ENCODE results near the gene LYPD6.
"Not testable (repeated sequence)": the region's sequence is repeated elsewhere in the genome, so short reads cannot be mapped to it uniquely, and the experiment has no call there.

LYPD6 gene, protein sequence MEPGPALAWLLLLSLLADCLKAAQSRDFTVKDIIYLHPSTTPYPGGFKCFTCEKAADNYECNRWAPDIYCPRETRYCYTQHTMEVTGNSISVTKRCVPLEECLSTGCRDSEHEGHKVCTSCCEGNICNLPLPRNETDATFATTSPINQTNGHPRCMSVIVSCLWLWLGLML

DNA sequence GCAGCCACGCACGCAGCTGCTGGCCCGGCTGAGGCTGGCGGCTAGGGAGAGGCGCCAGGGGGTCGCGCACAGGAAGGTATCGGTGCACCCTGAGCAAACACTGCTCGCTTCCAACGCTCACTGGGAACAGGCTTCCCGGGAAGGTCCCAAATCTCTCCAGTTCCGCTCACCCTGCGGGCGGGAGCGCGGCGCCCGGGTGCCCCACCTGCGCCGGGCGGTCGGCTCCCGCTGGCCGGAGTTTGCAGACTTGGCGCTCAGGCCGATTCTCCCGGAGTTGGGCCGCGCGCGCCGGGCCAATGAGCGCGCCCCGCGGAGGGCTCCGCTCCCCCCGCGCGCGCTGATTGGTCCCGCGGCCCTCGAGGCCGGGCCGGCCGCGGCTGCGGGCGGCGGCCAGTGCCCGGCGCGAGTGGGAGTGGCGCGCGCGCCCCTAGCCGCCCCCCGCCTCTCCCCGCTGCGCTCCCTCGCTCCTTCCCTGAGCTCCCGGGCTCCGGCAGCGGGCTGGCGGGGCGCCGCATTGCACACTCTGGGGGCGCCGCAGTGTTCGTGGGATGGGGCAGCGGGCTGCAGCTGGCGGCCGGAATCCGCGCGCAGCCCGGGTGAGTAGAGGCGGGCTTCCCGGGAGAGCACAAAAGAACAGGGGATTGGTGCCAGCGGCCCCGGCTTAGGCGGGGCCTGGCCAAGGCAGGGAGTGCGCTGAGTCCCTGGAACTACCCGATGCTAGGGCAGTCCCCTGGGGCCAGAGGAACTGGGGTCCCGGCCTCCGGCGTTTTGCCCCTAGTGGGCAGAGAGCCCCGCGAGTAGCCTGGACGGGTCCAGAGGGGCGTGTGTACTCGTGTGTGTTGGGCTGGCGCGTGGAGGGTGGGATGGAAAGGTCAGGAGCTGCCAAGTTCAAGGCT, at the start of gene LYPD6:
Gene LYPD6, plus strand, starts transcription at position 461 of the 896 bp plus-strand sequence. CDS start 107,122 bp downstream, outside the sequence.
- DNase-seq = no peak

DNA sequence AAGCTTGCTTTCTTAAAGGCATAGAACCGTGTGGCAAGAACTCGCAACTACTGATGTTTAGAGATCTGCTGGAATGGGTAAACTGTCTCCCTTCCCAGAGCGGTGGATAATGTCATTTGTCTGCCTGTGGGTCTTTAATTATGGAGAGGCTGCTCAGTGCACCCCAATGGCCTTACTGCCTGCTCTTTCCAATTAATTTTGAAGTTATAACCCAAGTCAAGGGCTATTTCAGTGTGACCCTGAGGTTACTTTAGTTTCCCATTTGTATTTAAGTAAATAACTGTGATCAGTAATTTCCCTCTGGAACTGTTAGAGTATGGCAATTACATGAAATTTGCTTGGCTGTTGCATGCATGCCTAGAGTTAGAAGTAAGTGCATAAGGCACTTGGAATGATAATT, 48.9 kb upstream of the LYPD6 start:
- no peak for DNase-seq

DNA sequence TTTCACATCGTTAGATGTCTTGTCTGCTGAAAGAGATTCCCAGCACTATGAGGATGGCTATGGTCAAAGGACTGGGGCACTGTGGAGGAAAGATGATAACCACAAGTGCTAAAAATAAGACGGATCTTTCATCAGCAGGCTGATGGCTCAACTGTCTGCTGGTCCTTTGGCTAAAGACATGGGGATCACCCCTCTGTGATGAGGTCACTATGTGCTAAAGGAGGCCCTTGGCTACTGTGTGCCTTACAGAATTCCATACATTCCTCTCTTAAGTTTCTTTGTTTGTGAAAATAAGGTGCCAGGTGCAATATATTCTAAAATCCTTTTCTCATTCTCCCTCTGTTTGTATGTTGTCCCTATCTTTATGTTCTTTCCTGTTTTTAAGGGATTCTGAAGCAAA, 39.7 kb upstream of the LYPD6 start:
- no peak for DNase-seq

DNA sequence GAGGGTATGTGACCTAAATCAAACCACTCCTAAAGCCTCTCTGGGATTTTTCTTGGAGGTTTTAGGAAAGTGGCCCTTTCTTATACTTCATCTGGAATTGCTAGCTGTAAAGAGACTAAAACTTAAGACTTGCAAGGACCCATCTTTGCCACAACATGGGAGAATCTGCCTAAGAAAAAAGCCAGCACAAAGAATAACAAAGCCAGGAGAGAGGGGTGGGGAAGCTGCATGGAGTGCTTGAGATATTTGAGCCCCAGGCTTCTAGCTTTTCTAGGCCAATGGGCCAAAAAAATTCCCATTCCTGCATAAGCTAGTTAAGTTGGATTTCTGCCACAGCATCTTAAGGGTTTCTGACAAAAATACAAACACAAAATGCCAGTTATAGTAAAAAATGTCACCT, 38.5 kb upstream of the LYPD6 start:
- DNase-seq = no peak

DNA sequence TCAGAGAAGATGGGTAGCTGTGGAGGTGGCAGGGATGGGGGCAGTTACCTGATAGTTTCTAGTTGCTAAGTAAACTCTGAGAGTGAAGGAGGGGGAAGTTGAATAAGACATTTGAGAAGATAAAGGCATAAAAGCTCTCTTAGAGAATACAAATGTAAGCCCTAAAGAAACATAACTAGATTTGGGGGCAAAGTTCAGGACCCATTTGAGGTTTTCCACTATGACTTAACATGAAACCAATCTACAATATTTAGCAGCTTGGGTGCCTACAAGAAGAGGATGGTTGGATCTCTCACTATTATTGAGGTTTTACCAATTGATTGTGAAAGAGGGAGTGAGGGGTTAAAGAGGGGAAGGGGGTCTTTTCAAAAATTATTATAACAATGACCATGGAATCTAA, 34.4 kb upstream of the LYPD6 start:
- no peak for DNase-seq

DNA sequence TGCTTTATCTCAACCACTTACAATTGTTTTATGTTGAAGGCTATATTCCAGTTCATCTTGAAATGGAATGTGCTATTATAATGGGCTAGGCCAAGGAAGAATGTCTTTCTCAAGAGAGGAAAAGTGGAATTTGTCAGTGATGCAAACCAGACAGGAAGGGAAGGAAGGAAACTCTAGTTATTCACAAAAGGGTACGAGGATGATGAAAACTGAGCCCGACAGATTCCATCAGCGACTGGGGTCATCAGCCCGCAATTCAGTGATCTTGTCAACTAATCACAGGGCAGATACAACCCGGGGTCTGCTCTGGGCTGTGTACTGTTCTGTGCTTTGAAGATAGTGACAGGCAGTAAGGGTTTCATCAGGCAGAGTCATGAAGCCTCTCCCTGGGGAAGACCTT, 23.4 kb upstream of the LYPD6 start:
- no peak for DNase-seq

DNA sequence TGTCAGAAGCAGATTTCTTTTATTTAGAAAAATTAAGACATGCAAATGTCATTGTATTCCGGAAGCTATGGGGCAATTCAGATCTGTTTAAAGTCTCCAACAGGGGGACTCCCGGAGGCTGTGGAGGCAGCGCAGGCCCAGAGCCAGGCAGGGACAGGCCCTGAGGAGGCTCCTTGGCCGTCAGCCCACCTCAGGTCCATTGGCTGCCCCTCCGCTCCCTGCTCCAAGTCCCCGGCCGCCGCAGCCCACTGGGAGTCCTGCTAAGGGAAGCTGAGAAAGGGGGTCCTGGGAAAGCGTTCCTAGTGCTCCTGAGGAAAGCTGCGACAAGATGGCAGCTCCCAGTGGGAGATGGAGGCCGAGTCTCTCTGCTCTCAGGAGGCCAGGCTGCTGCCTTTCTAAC, 20.0 kb upstream of the LYPD6 start:
- DNase-seq = no peak

DNA sequence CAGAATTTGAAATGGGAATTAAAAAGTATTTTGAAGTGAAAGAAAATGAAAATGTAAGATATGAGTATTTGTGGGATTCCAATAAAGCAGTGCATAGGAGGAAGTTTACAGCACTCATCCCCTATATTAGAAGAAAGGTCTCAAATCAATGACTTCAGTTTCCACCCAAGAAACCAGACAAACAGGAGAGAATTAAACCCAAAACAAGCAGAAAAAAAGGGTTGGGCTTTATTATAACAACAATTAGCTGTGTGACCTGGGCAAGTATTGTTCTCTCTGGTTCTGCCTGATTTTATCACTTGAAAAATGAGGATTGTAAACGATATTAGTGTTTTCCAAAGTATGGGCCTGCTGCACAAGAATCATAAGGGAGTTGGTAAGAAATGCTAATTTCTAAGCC, 18.3 kb upstream of the LYPD6 start:
- no peak for DNase-seq

DNA sequence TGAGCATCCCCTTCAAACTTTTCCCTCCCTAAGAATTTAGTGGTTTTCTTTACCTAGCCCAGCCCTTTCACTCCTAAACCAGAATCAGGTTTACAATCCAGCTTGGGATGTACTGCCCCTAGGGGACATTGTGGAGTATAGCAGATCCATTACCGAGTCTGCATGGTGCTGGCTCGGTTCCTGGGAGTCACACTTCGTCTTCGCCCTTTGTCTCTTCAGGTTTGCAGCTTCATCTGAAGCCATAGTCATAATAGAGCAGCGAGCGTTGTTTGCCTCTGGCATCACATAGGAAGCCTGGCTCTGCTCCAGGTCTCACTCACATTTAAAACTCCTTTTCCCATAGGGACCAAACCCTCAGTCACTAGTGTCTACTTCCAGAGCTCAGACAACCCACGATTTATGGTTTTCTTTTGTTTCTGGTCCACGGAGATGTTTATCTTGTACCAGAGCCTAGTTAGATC, 16.8 kb upstream of the LYPD6 start:
- no peak for DNase-seq

DNA sequence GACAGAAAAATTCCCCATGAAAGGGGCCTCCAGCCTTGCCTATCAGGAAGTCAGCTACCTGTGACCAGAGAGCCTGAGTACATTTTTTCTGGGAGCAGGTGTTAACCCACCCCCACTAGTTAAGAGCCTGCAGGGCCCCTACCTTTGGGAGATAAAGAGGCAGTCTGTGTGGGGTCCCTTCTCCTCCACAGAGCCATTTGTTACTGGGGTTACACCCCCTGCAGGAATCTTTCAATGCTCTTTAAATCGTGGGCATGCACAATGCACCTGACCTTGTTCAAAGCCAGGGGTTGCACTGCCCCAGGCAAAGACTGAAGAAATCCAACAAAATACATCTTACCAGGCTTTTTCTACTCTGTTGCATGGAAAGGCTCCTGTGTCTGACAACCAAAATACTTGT, 15.7 kb upstream of the LYPD6 start:
- DNase-seq = no peak

DNA sequence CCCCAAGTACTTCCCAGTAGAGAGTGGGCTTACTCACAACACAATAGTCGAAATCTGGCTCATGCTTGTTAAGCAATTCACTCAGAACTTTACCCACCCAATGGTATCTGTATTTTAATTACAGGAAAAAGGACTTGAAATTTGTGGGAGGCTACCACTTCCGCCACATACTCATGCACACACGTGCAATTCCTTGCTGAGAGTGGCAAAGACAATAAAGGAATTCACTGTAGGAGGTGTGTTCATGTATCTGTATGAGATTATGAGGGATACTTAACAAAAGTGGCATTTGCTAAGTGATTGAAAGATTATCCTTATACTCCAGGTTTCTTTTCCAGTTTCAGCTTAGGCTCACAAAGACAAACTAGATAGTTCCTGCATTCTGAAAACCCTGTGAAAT, 14.9 kb upstream of the LYPD6 start:
- DNase-seq = no peak

DNA sequence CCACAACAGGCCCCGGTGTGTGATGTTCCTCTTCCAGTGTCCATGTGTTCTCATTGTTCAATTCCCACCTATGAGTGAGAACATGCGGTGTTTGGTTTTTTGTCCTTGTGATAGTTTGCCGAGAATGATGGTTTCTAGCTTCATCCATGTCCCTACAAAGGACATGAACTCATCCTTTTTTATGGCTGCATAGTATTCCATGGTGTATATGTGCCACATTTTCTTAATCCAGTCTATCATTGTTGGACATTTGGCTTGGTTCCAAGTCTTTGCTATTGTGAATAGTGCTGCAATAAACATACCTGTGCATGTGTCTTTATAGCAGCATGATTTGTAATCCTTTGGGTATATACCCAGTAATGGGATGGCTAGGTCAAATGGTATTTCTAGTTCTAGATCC, 11.8 kb upstream of the LYPD6 start:
- not testable (repeated sequence) for DNase-seq

DNA sequence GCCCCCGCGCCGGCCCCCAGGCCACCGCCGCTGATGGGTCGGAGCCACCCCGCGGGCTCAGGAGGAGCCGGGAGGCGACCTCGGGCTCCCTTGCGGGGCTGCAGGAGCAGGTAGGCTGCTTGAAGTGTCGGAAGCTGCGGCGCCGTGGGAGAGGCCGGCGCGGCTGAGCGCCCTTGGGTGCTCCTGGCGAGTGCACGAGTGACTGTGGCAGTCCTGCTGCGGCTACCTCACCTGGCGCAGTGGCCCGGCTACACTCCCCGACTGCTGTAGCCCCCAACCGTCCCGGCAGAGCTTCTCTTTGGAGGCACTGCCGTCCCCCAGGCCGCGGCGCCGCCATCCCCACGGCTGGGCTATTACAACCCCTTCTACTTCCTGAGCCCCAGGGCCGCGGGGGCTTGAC, 10.0 kb upstream of the LYPD6 start:
- no peak for DNase-seq

DNA sequence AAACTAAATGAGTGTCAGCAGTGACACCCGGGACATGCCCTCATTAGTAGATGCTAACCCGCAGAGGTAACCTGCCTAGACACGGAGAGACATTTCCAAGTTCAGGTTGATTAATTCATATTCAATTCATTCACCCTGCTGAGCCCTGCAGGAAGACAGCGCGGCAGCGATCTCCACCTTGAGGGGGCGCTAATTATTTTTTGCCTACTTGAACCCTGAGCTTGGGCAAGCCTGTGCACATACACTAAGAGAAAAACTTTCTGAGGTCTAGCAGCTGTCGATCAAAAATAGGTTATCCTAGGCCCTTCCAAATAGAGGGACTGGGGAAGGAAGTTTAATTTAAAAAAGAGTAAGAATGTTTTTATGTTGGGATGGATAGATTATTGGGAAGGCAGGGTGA, 1.3 kb upstream of the LYPD6 start:
- DNase-seq = no peak

DNA sequence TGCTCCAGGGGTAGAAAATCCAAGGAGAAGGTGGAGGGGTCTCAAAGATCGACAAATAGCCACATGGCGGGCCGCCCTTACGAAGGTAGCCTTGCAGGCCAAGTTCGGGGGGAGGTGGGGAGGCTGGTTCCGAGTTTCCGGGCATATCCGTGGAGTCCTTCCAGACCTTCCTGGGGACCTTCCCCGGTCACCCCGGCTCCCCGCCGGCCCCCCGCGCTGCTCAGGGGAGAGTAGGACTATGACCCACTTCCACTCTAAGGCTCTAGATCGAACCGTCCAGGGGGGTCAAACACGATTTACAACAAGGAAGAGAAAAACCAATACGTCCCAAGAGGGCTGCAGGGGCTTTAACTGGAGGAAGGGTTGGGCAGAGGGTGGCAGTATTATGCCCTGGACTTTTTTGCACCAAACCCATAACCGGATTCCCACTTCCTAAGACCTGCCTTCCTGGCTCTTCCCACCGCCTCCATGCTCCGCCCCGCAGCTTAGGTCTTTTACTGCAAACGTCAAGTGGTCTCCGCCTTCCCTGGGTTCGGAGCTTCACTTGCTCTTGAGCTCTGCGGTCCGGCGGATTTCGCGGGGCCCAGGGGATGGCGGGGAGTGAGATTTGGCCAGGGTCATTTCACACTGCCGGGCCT, 779 bp upstream of the LYPD6 start:
- no peak for DNase-seq

DNA sequence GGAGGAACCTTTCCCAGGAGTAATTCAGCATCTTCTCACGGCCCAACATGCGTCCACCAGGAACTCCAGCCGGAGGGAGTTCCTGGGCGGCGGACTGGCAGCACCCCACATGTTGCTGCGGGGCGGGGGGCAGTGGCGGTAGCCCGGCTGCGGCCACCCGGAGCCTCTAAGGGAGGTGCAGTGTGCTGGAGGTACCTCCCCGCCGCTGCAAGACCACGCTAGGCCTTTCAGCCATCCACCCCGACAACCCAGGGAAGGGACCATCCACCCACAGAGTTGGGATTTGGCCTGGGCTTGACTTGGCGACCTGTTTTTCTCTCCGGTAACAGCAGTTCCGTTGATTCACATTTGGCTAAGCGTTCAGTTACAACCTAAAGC, 625 bp downstream of the LYPD6 start:
- no peak for DNase-seq

DNA sequence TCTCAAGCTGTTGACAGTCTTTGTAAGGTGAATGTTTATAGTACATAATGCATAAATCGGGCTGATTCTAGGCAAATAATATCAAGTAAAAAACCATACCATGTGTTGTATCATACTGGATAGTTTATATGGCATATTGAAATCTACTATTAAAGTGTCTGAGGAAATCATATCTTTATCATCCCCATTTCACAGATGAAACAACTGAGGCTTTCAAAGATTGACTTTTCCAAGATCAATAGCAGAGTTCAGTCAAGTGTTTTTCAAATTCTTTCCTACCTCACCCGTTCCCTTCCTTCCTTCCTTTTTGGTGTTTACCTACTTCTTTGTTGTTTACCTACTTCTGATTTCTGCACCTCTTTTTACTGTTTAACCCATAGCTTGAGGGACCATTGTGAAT, 2.0 kb downstream of the LYPD6 start:
- no peak for DNase-seq

DNA sequence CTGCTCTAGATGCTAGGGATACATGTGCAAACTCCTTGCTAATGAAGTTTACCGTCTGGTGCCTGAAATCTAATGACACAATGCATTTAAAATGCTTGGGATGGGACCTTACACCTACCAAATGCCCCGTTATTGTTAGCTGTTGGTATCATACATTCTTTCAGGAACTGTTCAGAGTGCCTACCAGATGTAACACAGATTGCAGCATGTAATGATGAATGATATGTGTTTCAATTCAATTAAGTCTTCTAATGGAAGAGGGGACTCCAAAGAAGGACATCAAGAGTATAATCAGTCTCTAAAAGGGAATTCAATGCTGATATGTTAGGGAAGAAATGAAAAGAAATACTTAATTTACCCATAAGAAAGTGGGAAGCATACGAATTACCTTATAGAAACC, 3.2 kb downstream of the LYPD6 start:
- no peak for DNase-seq

DNA sequence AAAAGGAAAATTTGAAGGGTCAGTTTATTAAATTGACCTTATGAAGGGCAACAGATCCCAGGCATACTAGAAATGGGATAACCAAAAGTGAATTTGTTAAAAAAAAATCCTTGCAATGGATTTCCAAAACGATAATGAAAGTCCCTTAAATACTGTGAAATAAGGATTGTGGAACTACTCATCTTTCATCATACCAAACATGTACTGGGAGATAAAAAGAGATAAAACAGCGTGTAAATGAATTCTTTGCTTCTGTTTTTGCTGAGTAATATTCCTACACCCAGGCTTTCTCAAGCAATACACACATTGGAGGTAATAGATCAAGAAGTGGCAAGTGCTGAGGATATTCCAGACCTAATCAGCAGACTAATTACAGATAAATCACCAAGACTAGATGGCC, 3.8 kb downstream of the LYPD6 start:
- DNase-seq = no peak

DNA sequence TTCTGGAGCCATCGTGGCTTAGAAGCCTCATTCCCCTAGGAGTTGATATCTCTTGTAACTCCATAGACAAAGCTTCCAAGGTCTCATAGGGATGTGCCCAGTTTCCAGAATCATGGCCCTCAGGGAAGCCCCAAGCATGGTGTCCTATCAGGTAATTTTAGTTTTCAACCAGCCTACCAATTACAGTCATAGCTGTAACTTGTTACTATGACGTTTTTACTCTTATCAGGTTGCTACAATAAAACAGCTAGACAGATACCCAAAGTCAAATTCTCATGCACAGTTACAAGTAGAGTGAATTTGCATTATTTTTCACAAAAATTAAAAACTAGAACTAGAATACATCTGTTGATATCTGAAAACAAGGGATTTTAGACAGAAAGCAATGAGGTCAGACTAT, 8.9 kb downstream of the LYPD6 start:
- DNase-seq = no peak

DNA sequence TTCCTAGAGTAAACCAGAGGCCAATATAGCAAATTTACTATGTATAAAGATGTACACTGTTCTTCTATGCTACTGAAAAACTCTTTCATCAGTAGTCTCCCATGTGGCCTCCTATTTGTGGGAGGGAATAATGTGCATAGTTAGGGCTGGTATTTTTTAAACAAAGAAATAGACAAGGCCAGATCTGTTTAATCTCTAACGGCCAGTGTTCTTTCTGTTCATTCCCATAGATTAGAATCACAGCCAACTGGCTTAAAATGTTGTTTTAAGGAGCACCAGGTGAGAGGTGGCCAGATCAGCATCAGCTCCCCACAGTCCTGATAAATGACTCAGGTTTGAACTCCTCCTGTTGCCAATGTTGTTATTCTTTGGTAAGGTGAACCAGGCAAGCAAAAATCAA, 12.1 kb downstream of the LYPD6 start:
- DNase-seq = no peak

DNA sequence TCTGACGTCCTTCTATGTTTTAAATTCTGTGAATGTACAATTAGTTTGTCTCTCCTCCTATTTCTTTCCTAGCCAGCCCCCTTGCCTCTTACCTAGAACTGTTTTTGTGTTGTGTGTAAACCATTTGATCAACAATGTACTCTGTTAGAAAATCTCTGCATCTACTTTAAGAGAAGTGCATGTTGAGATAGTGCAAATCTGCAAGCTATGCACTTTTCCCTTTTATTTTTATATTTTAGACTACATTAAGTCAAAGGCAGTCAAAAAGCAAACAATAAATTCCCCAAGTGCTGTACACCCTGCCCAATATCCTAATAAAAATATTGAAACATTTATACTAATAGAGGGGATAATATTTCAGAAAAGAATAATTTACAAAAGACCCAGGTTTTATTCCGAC, 13.7 kb downstream of the LYPD6 start:
- no peak for DNase-seq

DNA sequence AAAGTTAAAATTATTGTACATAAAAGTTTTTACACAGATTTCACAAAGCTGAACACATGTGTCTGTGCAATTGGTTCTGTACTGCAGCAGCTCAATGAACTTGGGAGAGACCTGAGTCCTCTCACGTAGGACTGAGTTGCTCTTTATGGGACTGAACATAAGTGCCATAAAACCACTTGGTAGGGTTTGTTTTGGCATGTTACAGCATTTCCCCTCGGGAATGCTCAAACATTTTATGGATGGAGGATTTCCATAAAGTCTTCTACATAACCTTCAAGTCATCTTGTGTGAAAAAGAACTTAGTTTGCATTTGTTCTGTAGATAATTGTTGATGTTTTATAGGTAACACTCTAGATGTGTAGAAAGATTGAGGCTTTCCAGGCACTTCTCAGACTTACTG, 15.9 kb downstream of the LYPD6 start:
- DNase-seq = no peak

DNA sequence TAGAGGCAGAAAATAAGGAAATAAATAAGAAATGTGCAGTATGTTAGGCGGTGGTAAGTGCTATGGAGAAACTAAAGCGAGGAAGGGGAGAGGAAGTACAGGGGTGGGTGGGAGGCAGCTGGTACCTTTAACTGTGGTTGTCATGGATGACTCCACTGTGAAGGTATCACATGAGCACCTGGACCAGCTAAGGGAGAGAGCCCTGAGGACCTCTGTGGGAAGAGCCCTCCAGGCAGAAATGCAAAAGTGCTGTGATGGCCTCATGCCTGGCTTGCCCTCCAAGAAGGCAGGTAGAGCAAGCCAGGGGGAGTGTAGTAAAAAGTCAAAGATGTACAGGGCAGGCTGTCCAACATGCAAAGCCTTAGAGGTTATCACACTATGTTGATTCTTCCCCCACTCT, 17.9 kb downstream of the LYPD6 start:
- no peak for DNase-seq
